Liver (tissue), 9 donors: ENCODE data around the gene SREK1. TPM values are rescaled to one million over a fixed set of nuclear protein-coding genes. Genes with fewer than 3 reads are reported as not detected.
"Not testable (repeated sequence)": the region's sequence is repeated elsewhere in the genome, so short reads cannot be mapped to it uniquely, and the experiment has no call there.

Experiments
- DNase-seq: peaks from one replicate; pipeline ENCODE4 v3.0.0-alpha.2; 2017; ENCODE audit warnings: low spot score
- H3K27ac ChIP-seq, 2 donors: one replicate each; pipeline ENCODE4 v1.7.0; 2013; ENCODE audit warnings: inconsistent platforms in 2 of 2, low read length in 2 of 2, control low read depth in 1 of 2, low read depth in 1 of 2, mild to moderate bottlenecking in 1 of 2
- H3K27me3 ChIP-seq, 4 donors: one replicate each; pipeline versions ENCODE4 v1.6.1 to v1.7.0; 2013; ENCODE audit warnings: low read length in 3 of 4, inconsistent platforms in 1 of 4, mild to moderate bottlenecking in 1 of 4, moderate library complexity in 1 of 4; ENCODE audit not compliant: control insufficient read depth in 4 of 4, insufficient read depth in 4 of 4
- H3K36me3 ChIP-seq, 4 donors: one replicate each; pipeline versions ENCODE4 v1.6.1 to v1.7.0; 2013; ENCODE audit warnings: low read length in 3 of 4, mild to moderate bottlenecking in 3 of 4, low read depth in 1 of 4, moderate library complexity in 1 of 4; ENCODE audit not compliant: control insufficient read depth in 4 of 4, insufficient read depth in 3 of 4
- H3K4me1 ChIP-seq, 4 donors: one replicate each; pipeline versions ENCODE4 v1.6.1 to v1.7.0; 2013; ENCODE audit warnings: low read length in 3 of 4, mild to moderate bottlenecking in 3 of 4, moderate library complexity in 1 of 4; ENCODE audit not compliant: control insufficient read depth in 4 of 4, insufficient read depth in 4 of 4
- H3K4me3 ChIP-seq, 3 donors: one replicate each; pipeline versions ENCODE4 v1.6.1 to v1.7.0; 2013; ENCODE audit warnings: low read length in 3 of 3, control low read depth in 1 of 3, low read depth in 1 of 3, mild to moderate bottlenecking in 1 of 3
- H3K9ac ChIP-seq, 2 donors: one replicate each; pipeline ENCODE4 v1.7.0; 2013; ENCODE audit warnings: low read length in 2 of 2, mild to moderate bottlenecking in 2 of 2, moderate library complexity in 2 of 2, control low read depth in 1 of 2, low read depth in 1 of 2
- H3K9me3 ChIP-seq, 4 donors: one replicate each; pipeline versions ENCODE4 v1.6.1 to v1.7.0; 2013; ENCODE audit warnings: low read length in 3 of 4; ENCODE audit not compliant: control insufficient read depth in 4 of 4
- CTCF ChIP-seq: fragments of 150-350 bp; IDR thresholded peaks from 2 replicates; pipeline ENCODE4 v1.5.1; 2017; ENCODE audit warnings: improper control_type of control experiment, low read depth, low read length; ENCODE audit not compliant: missing input control
- EGR1 ChIP-seq, 2 donors: IDR thresholded peaks; 2 replicates each; pipeline ENCODE4 v1.6.1; 2016 to 2018; ENCODE audit warnings: antibody characterized with exemption in 2 of 2, low read depth in 2 of 2
- FOXA1 ChIP-seq: IDR thresholded peaks from 2 replicates; pipeline ENCODE4 v1.6.1; 2016; ENCODE audit warnings: antibody characterized with exemption
- FOXA2 ChIP-seq: IDR thresholded peaks from 2 replicates; pipeline ENCODE4 v1.6.1; 2016; ENCODE audit warnings: antibody characterized with exemption
- GABPA ChIP-seq, 2 donors: IDR thresholded peaks in 1 of 2; conservative IDR thresholded peaks in 1 of 2; 2 replicates each; pipeline ENCODE4 v1.6.1; 2016; ENCODE audit warnings: antibody characterized with exemption in 2 of 2, mild to moderate bottlenecking in 1 of 2, moderate library complexity in 1 of 2
- MAX ChIP-seq: IDR thresholded peaks from 2 replicates; pipeline ENCODE4 v1.6.1; 2016; ENCODE audit warnings: antibody characterized with exemption
- NR2F2 ChIP-seq: IDR thresholded peaks from 2 replicates; pipeline ENCODE4 v1.6.1; 2016; ENCODE audit warnings: antibody characterized with exemption
- RAD21 ChIP-seq, 2 donors: IDR thresholded peaks; 2 replicates each; pipeline ENCODE4 v1.6.1; 2016; ENCODE audit warnings: antibody characterized with exemption in 2 of 2, mild to moderate bottlenecking in 2 of 2
- REST ChIP-seq: IDR thresholded peaks from 2 replicates; pipeline ENCODE4 v1.6.1; 2016; ENCODE audit warnings: antibody characterized with exemption, mild to moderate bottlenecking
- RXRA ChIP-seq, 2 donors: IDR thresholded peaks; 2 replicates each; pipeline ENCODE4 v1.6.1; 2017 to 2018; ENCODE audit warnings: antibody characterized with exemption in 2 of 2, mild to moderate bottlenecking in 1 of 2
- TAF1 ChIP-seq: conservative IDR thresholded peaks from 2 replicates; pipeline ENCODE4 v1.6.1; 2016; ENCODE audit warnings: antibody characterized with exemption, mild to moderate bottlenecking
- YY1 ChIP-seq: IDR thresholded peaks from 2 replicates; pipeline ENCODE4 v1.6.1; 2016; ENCODE audit warnings: antibody characterized with exemption, mild to moderate bottlenecking
- ZBTB33 ChIP-seq: IDR thresholded peaks from 2 replicates; pipeline ENCODE4 v1.6.1; 2016; ENCODE audit warnings: antibody characterized with exemption
- WGBS: extraction: QIAGEN DNeasy Blood & Tissue Kit; methylation state at CpG from one replicate; pipeline ENCODE4 v1.1.7; 2013; 5-methylcytosine and 5-hydroxymethylcytosine counted together
- polyA plus RNA-seq, 2 donors: library from polyadenylated mRNA; stranded (reverse) in 1 of 2; unstranded in 1 of 2; fragments of 200-250 nt in 1 of 2; fragments of >200 nt in 1 of 2; fragmentation: Nextera tagmentation in 1 of 2; extraction: Ambion mirVana in 1 of 2; gene quantifications; one replicate each; pipeline versions ENCODE4 v1.2.1 to v1.2.3, GENCODE V29; 2013 to 2015
- total RNA-seq, 2 donors: library from RNA; depleted of rRNA; stranded (reverse); fragments of >200 nt; gene quantifications; one replicate each; pipeline ENCODE4 v1.2.3, GENCODE V29; 2014
- TF ChIP-seq, protein P1 (sequence below): IDR thresholded peaks from 2 replicates; pipeline ENCODE4 v1.6.1; 2016; ENCODE audit warnings: antibody characterized with exemption
- donor health status: healthy.
- donor health status: healthy.
- donor health status: healthy.
- donor health status: healthy.
- donor health status: healthy.

Gene SREK1
- total and polyA plus RNA-seq, 4 donors, result 10.2 to 85.8 (median 43.9) TPM

DNA sequence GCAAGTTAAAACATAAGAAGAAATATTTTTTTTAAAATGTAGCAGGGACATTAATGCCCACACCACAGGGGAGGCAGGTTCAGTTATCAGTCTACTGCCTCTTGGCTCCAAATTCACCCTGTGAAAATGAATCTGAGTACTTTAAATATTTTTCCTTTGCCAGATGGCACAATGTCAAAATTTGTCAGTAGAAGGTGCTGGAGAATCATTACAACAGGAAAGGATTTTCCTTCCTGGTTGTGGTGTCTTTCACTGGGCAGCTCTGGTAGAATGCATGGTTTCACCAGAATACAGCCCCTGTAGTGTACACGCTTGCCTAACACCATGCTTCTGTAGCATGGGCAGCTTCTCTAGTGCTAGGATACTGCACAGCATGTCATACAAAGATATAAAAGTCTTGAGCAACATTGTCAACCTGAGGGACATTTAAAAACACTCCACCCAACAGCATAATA lies 9.7 kb upstream of the SREK1 start:
- whole genome bisulfite sequencing, result 81% methylated on average over 1 of the region's 1 CpG
- no peak for DNase-seq

DNA sequence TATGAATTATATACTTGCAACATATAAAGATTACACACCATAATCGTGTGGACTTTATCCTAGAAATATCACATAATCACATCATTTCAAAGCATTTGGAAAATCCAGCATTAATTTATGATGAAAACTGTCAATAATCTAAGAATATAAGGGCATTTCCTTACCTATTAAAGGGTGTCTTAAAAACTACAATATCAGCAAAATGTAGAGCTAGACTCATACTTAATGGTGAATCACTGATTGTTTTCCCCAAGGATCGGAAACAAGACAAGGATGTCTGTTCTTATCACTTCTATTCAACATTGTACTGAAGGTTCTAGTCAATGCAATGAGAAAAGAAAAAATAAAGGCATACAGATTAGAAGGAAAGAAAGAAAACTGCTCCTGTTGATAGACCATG lies 8.0 kb upstream of the SREK1 start:
- Histone ChIP-seq H3K4me3 (no peak overlapping the region), H3K36me3 (no peaks in the 10 kb centered on the region), H3K4me1 (no peaks in the 10 kb centered on the region), H3K9ac (no peak overlapping the region), H3K9me3 (no peaks in the 10 kb centered on the region), H3K27me3 (no peaks in the 10 kb centered on the region), H3K27ac (no peak overlapping the region)
- DNase-seq, result no peak
- WGBS, result 84% methylated on average over 2 of the region's 2 CpGs
- no peak for TF ChIP-seq MAX
- TF ChIP-seq TAF1, result no peak
- TF ChIP-seq REST, result no peak
- no peak for TF ChIP-seq FOXA2
- TF ChIP-seq NR2F2, result no peak
- TF ChIP-seq ZBTB33, result no peak
- no peak for TF ChIP-seq GABPA (IDR thresholded peaks at IDR 0.05 in 1 of 2, conservative IDR thresholded peaks at IDR 0.05 in 1 of 2)
- TF ChIP-seq YY1, result no peak
- no peak for TF ChIP-seq RXRA (IDR thresholded peaks at IDR 0.05)
- no peak for TF ChIP-seq RAD21 (IDR thresholded peaks at IDR 0.05)
- TF ChIP-seq, protein P1, sequence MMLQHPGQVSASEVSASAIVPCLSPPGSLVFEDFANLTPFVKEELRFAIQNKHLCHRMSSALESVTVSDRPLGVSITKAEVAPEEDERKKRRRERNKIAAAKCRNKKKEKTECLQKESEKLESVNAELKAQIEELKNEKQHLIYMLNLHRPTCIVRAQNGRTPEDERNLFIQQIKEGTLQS, result no peak

More for the DNA sequence above, 9.7 kb upstream of the SREK1 start:
- H3K27me3 ChIP-seq, result no peaks in the 10 kb centered on the region
- no peak overlapping the region for H3K4me3 ChIP-seq
- no peaks in the 10 kb centered on the region for H3K4me1 ChIP-seq
- H3K36me3 ChIP-seq, result no peaks in the 10 kb centered on the region
- no peak for TF ChIP-seq CTCF
- TF ChIP-seq NR2F2, result no peak
- TF ChIP-seq EGR1 (IDR thresholded peaks at IDR 0.05; ENCODE audit: low read depth in 2 of 2), result no peak
- TF ChIP-seq FOXA1, result no peak
- no peak overlapping the region for H3K9ac ChIP-seq
- no peaks in the 10 kb centered on the region for H3K9me3 ChIP-seq
- no peak overlapping the region for H3K27ac ChIP-seq

DNA sequence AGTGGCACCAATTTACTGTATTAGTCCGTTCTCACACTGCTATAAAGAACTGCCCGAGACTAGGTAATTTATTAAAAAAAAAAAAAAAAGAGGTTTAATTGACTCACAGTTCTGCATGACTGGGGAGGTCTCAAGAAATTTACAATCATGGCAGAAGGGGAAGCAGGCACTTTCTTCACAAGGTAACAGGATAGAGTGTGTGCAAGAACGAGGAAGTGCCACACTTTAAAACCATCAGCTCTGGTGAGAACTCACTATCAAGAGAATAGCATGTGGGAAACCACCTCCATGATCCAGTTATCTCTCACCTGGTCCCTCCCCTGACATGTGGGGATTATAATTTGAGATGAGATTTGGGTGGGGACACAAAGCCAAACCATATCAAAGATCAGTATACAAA lies 7.2 kb upstream of the SREK1 start:
- 80% methylated on average over 3 of the region's 3 CpGs for WGBS
- not testable (repeated sequence) for H3K4me3 ChIP-seq, H3K27ac ChIP-seq, H3K36me3 ChIP-seq, H3K9me3 ChIP-seq, H3K9ac ChIP-seq, H3K4me1 ChIP-seq, DNase-seq, H3K27me3 ChIP-seq
